GM12875 (cell line): ENCODE results near the gene ACD.
A peak's percentile ranks its signal among the peaks of the same experiment; 100 is the strongest.

Source experiments
- H3K4me3 ChIP-seq: one replicate; pipeline ENCODE4 v1.5.1; 2011; ENCODE audit warnings: low read depth, low read length, control low read depth
- CTCF ChIP-seq: IDR thresholded peaks from 2 replicates; pipeline ENCODE4 v1.5.1; 2011; ENCODE audit warnings: low read depth, mild to moderate bottlenecking, control low read depth, inconsistent platforms, low read length, moderate library complexity, borderline replicate concordance; ENCODE audit not compliant: insufficient read depth

ACD gene

DNA sequence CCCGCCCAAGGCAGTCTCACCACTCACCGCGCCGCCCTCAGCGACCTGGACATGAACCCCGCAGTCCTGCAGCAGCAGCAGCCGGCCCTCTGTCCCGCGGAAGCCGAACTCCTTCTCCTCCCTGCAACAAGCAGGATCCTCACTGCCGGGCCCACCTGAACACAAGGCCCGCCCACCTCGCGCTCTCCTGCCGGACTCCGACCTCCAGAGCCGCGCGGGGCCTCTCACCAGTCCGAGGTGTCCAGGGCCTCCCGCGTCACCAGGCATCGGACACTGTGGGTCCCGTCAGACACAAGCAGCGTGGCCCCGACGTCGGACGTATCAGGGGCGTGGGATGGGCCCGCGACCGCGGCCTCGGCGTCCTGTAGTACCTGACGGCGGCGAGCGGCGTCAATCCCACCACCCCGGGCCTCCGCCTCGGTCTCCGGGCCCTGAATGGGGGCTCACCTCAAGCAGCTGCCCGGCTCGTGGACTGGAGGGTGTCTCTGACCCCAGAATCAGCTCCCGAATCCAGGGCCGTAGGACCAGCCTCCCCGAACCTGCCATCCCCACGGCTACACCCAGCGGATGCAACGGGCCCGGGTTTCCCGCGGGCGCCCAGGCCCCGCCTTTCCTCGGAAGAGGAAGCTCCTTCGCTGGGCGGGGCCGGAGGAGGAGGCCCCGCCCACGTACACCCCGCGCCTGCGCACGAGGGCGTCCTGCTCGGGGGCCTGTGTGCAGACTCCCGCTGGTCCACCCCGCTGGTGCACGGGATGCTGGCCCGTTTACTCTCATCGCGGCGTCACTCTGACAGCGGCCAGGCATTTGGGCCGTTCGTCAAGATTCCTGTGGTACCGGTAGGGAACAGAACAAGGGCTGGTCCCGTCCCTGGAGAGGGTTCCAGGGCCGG, at the start of gene ACD:
TSS of gene ACD (minus strand) at position 586 of the 889 bp plus-strand sequence. CDS start at position 546, 40 bp downstream.
- H3K4me3 ChIP-seq: peak within 1 kb of the TSS; percentile 72
- no peak for TF ChIP-seq CTCF

DNA sequence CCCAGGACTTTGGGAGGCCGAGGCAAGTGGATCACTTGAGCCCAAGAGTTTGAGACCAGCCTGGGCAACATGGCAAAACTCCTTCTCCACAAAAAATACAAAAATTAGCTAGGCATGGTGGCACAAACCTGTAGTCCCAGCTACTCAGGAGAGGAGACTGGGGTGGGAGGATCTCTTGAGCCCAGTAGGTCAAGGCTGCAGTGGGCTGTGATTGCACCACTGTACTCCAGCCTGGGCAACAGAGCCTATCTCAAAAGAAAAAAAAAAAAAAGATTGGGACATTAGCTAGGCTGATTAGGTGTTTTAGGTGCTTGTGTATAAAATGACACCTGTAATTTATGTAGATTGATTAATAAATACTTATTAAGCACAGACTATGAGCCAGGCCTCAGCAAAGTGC, 49.0 kb upstream of the ACD start:
- H3K4me3 ChIP-seq: no peak overlapping the region
- TF ChIP-seq CTCF: no peak

DNA sequence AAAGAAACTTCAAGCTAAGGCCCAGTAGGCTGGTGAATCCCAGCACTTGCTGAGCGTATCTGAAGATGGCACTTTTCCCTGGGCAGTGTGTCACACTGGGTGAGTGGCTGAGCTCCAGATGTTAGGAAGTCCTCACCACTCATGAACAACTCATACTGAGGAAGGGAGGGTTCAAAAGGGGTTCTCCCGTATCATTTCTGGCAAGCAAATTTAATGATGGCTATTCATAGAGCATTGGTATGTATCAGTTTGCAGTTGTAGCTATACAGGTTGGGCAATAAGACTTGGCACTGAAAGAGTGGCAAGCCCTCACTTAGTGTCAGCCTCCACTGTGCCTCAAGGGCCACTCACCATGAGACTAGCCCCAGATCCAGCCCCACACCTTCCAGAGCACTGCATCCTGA, 48.3 kb upstream of the ACD start:
- TF ChIP-seq CTCF: no peak
- no peak overlapping the region for H3K4me3 ChIP-seq

DNA sequence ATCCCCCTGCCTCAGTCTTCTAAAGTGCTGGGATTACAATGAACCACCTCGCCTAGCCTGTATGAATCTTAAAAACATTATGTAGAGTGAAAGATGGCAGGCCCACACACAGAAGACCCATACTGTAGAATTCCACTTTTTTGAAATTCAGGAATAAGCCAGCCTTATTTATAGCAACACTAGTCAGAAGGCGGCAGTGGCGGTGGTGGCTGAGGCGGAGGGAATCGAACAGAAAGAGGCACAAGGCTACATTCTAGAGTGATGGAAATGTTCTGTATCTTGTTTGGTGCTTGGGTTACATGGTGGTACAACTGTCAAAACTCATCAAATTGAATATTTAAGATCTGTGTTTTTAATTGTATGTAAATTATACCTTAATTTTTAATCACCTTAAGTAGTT, 47.7 kb upstream of the ACD start:
- H3K4me3 ChIP-seq: no peak overlapping the region
- no peak for TF ChIP-seq CTCF

- no peak overlapping the region for H3K4me3 ChIP-seq
- TF ChIP-seq CTCF: no peak
Observed at GRCh38 chr16:67707210-67707609, 47.1 kb upstream of the ACD start.

DNA sequence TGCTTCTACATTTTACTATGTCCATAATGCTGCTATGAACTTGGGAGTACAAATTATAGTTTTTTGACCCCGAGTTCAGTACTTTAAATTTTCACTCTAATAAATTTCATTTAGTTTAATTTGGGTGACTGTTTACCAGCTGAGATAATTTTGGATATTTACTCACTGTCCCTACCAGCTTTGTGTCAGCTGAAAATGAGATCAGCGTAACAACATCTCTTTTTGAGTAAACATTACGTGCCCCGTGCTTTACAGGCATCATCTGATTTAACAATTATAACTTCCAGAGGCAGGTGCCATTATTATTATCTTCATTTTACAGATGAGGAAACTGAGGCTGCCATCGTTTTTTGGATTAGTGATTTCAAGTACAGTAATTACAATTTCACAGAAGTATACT, 44.0 kb upstream of the ACD start:
- TF ChIP-seq CTCF: no peak
- no peak overlapping the region for H3K4me3 ChIP-seq

GRCh38 chr16:67703626-67704025, 43.6 kb upstream of the ACD start:
- no peak overlapping the region for H3K4me3 ChIP-seq
- no peak for TF ChIP-seq CTCF
